ENCODE results near the gene CSNK1G2.

CSNK1G2 gene

GRCh38 chr19:1970806-1971502, 30.0 kb downstream of the CSNK1G2 start:
- no peak overlapping the region for H3K4me2 ChIP-seq (ENCODE audit: low read length, poor library complexity, severe bottlenecking)
- H3K4me3 ChIP-seq (ENCODE audit: insufficient read depth in 1 of 2, low read depth in 1 of 2, low read length in 2 of 2) = no peak overlapping the region
- H2BK15ac ChIP-seq (ENCODE audit: low read depth, poor library complexity, severe bottlenecking) = no peak overlapping the region
- H4K8ac ChIP-seq (ENCODE audit: low read length) = no peak overlapping the region
- H4K91ac ChIP-seq (ENCODE audit: low read length) = no peak overlapping the region
- H3K4ac ChIP-seq (ENCODE audit: low read depth in 1 of 2, low read length in 2 of 2) = no peak overlapping the region
- H2BK120ac ChIP-seq (ENCODE audit: low read depth, low read length) = no peak overlapping the region
- no peak overlapping the region for H2BK12ac ChIP-seq (ENCODE audit: low read length in 2 of 2)
- H2AK5ac ChIP-seq (ENCODE audit: low read length, severe bottlenecking) = no peak overlapping the region
- no peak for DNase-seq
- no peak overlapping the region for H3K23ac ChIP-seq (ENCODE audit: low read length in 2 of 2)
- peaks cover 38% of the 10 kb centered on the region for H3K79me1 ChIP-seq (replicated peaks; ENCODE audit: low read length, poor library complexity, severe bottlenecking)
- no peak overlapping the region for H3K14ac ChIP-seq (ENCODE audit: low read length in 2 of 2)
- no peak overlapping the region for H2BK5ac ChIP-seq (ENCODE audit: low read depth, low read length, poor library complexity, severe bottlenecking)
- no peak overlapping the region for H3K27ac ChIP-seq (ENCODE audit: low read length, poor library complexity, severe bottlenecking)
- no peaks in the 10 kb centered on the region for H3K9me3 ChIP-seq (ENCODE audit: control insufficient read depth, low read length)
- peaks cover 44% of the 10 kb centered on the region for H3K4me1 ChIP-seq (ENCODE audit: control insufficient read depth, insufficient read depth, low read depth, low read length)
- no peak overlapping the region for H2AFZ ChIP-seq (ENCODE audit: low read depth, low read length)
- 97% methylated on average over 26 of the region's 27 CpGs for WGBS
- H3K9ac ChIP-seq (ENCODE audit: low read length) = no peak overlapping the region
- no peak overlapping the region for H3K18ac ChIP-seq (ENCODE audit: low read depth in 1 of 2, low read length in 2 of 2)
- peaks cover 12 to 67% of the 10 kb centered on the region in 2 experiments for H3K36me3 ChIP-seq (ENCODE audit: control insufficient read depth in 1 of 2, insufficient read depth in 2 of 2, low read depth in 1 of 2, low read length in 2 of 2)
- no peaks in the 10 kb centered on the region for H3K27me3 ChIP-seq (ENCODE audit: control insufficient read depth in 1 of 2, insufficient read depth in 1 of 2, low read length in 2 of 2)

- Histone ChIP-seq H2BK120ac (ENCODE audit: low read depth, low read length) (no peak overlapping the region), H3K4me2 (ENCODE audit: low read length, poor library complexity, severe bottlenecking) (no peak overlapping the region), H3K27ac (ENCODE audit: low read length, poor library complexity, severe bottlenecking) (no peak overlapping the region), H2BK12ac (ENCODE audit: low read length in 2 of 2) (no peak overlapping the region), H2AFZ (ENCODE audit: low read depth, low read length) (no peak overlapping the region), H3K4ac (ENCODE audit: low read depth in 1 of 2, low read length in 2 of 2) (no peak overlapping the region), H3K9ac (ENCODE audit: low read length) (no peak overlapping the region), H2BK5ac (ENCODE audit: low read depth, low read length, poor library complexity, severe bottlenecking) (peak overlapping the region; percentile 14), H4K8ac (ENCODE audit: low read length) (peak overlapping the region; percentile 45), H3K4me3 (ENCODE audit: insufficient read depth in 1 of 2, low read depth in 1 of 2, low read length in 2 of 2) (peak overlapping the region in 1 of 2 experiments; percentile 35), H2BK15ac (ENCODE audit: low read depth, poor library complexity, severe bottlenecking) (no peak overlapping the region), H3K18ac (ENCODE audit: low read depth in 1 of 2, low read length in 2 of 2) (no peak overlapping the region), H4K91ac (ENCODE audit: low read length) (no peak overlapping the region), H3K36me3 (ENCODE audit: control insufficient read depth in 1 of 2, insufficient read depth in 2 of 2, low read depth in 1 of 2, low read length in 2 of 2) (peaks cover 16 to 76% of the 10 kb centered on the region in 2 experiments), H3K14ac (ENCODE audit: low read length in 2 of 2) (peak overlapping the region in 1 of 2 experiments; percentile 46), H2AK5ac (ENCODE audit: low read length, severe bottlenecking) (no peak overlapping the region), H3K9me3 (ENCODE audit: control insufficient read depth, low read length) (no peaks in the 10 kb centered on the region), H3K23ac (ENCODE audit: low read length in 2 of 2) (no peak overlapping the region), H3K27me3 (ENCODE audit: control insufficient read depth in 1 of 2, insufficient read depth in 1 of 2, low read length in 2 of 2) (no peaks in the 10 kb centered on the region), H3K79me1 (replicated peaks; ENCODE audit: low read length, poor library complexity, severe bottlenecking) (peaks cover 30% of the 10 kb centered on the region), H3K4me1 (ENCODE audit: control insufficient read depth, insufficient read depth, low read depth, low read length) (peaks cover 36% of the 10 kb centered on the region)
- DNase-seq = no peak
- 96% methylated on average over 28 of the region's 28 CpGs for WGBS
Measured at GRCh38 chr19:1974381-1975161, 33.6 kb downstream of the CSNK1G2 start.

- H3K27ac ChIP-seq (ENCODE audit: low read length, poor library complexity, severe bottlenecking) = no peak overlapping the region
- peaks cover 32% of the 10 kb centered on the region for H3K4me1 ChIP-seq (ENCODE audit: control insufficient read depth, insufficient read depth, low read depth, low read length)
- no peak overlapping the region for H2AFZ ChIP-seq (ENCODE audit: low read depth, low read length)
- no peak overlapping the region for H2BK5ac ChIP-seq (ENCODE audit: low read depth, low read length, poor library complexity, severe bottlenecking)
- no peak overlapping the region for H2BK120ac ChIP-seq (ENCODE audit: low read depth, low read length)
- H3K18ac ChIP-seq (ENCODE audit: low read depth in 1 of 2, low read length in 2 of 2) = no peak overlapping the region
- no peak overlapping the region for H3K23ac ChIP-seq (ENCODE audit: low read length in 2 of 2)
- WGBS = 95% methylated on average over 20 of the region's 20 CpGs
- DNase-seq = no peak
- H3K79me1 ChIP-seq (replicated peaks; ENCODE audit: low read length, poor library complexity, severe bottlenecking) = peaks cover 29% of the 10 kb centered on the region
- H3K4me2 ChIP-seq (ENCODE audit: low read length, poor library complexity, severe bottlenecking) = no peak overlapping the region
- H3K36me3 ChIP-seq (ENCODE audit: control insufficient read depth in 1 of 2, insufficient read depth in 2 of 2, low read depth in 1 of 2, low read length in 2 of 2) = peaks cover 18 to 76% of the 10 kb centered on the region in 2 experiments
- no peaks in the 10 kb centered on the region for H3K27me3 ChIP-seq (ENCODE audit: control insufficient read depth in 1 of 2, insufficient read depth in 1 of 2, low read length in 2 of 2)
- H4K91ac ChIP-seq (ENCODE audit: low read length) = no peak overlapping the region
- no peaks in the 10 kb centered on the region for H3K9me3 ChIP-seq (ENCODE audit: control insufficient read depth, low read length)
- H4K8ac ChIP-seq (ENCODE audit: low read length) = no peak overlapping the region
- H3K9ac ChIP-seq (ENCODE audit: low read length) = no peak overlapping the region
- H2BK12ac ChIP-seq (ENCODE audit: low read length in 2 of 2) = no peak overlapping the region
- no peak overlapping the region for H2AK5ac ChIP-seq (ENCODE audit: low read length, severe bottlenecking)
- H3K14ac ChIP-seq (ENCODE audit: low read length in 2 of 2) = no peak overlapping the region
- no peak overlapping the region for H2BK15ac ChIP-seq (ENCODE audit: low read depth, poor library complexity, severe bottlenecking)
- H3K4me3 ChIP-seq (ENCODE audit: insufficient read depth in 1 of 2, low read depth in 1 of 2, low read length in 2 of 2) = no peak overlapping the region
- H3K4ac ChIP-seq (ENCODE audit: low read depth in 1 of 2, low read length in 2 of 2) = no peak overlapping the region
Measured at GRCh38 chr19:1975162-1975480, 34.1 kb downstream of the CSNK1G2 start.

GRCh38 chr19:1977120-1977519, 36.1 kb downstream of the CSNK1G2 start:
- Histone ChIP-seq H3K18ac (ENCODE audit: low read depth in 1 of 2, low read length in 2 of 2) (no peak overlapping the region), H3K4me2 (ENCODE audit: low read length, poor library complexity, severe bottlenecking) (no peak overlapping the region), H2BK5ac (ENCODE audit: low read depth, low read length, poor library complexity, severe bottlenecking) (no peak overlapping the region)

More at GRCh38 chr19:1977120-1977519, 36.1 kb downstream of the CSNK1G2 start:
- Histone ChIP-seq H2BK120ac (ENCODE audit: low read depth, low read length) (no peak overlapping the region), H3K23ac (ENCODE audit: low read length in 2 of 2) (no peak overlapping the region), H2BK12ac (ENCODE audit: low read length in 2 of 2) (no peak overlapping the region), H3K4me1 (ENCODE audit: control insufficient read depth, insufficient read depth, low read depth, low read length) (peaks cover 18% of the 10 kb centered on the region), H3K4ac (ENCODE audit: low read depth in 1 of 2, low read length in 2 of 2) (no peak overlapping the region), H3K36me3 (ENCODE audit: control insufficient read depth in 1 of 2, insufficient read depth in 2 of 2, low read depth in 1 of 2, low read length in 2 of 2) (peaks cover 31 to 78% of the 10 kb centered on the region in 2 experiments), H3K27me3 (ENCODE audit: control insufficient read depth in 1 of 2, insufficient read depth in 1 of 2, low read length in 2 of 2) (no peaks in the 10 kb centered on the region), H4K91ac (ENCODE audit: low read length) (peak overlapping the region; percentile 57), H3K79me1 (replicated peaks; ENCODE audit: low read length, poor library complexity, severe bottlenecking) (peaks cover 35% of the 10 kb centered on the region), H2AK5ac (ENCODE audit: low read length, severe bottlenecking) (no peak overlapping the region), H2BK15ac (ENCODE audit: low read depth, poor library complexity, severe bottlenecking) (no peak overlapping the region), H3K9me3 (ENCODE audit: control insufficient read depth, low read length) (no peaks in the 10 kb centered on the region), H3K14ac (ENCODE audit: low read length in 2 of 2) (peak overlapping the region in 1 of 2 experiments; percentile 36), H3K4me3 (ENCODE audit: insufficient read depth in 1 of 2, low read depth in 1 of 2, low read length in 2 of 2) (no peak overlapping the region), H2AFZ (ENCODE audit: low read depth, low read length) (no peak overlapping the region), H3K27ac (ENCODE audit: low read length, poor library complexity, severe bottlenecking) (no peak overlapping the region), H3K9ac (ENCODE audit: low read length) (no peak overlapping the region), H4K8ac (ENCODE audit: low read length) (peak overlapping the region; percentile 4)
- DNase-seq = no peak
- 91% methylated on average over 15 of the region's 15 CpGs for WGBS

Data from mesenchymal stem cell (in vitro differentiated cells and primary cell).